ENCODE measurements around the gene LRRC8E.
"Not testable (repeated sequence)": the region's sequence is repeated elsewhere in the genome, so short reads cannot be mapped to it uniquely, and the experiment has no call there.

The LRRC8E gene

GRCh38 chr19:7910321-7911161 is 22.2 kb downstream of the LRRC8E start:
- no peak for DNase-seq

GRCh38 chr19:7911508-7912143 is 23.3 kb downstream of the LRRC8E start:
- DNase-seq: no peak

GRCh38 chr19:7912144-7912696 is 23.9 kb downstream of the LRRC8E start:
- DNase-seq: no peak

DNA sequence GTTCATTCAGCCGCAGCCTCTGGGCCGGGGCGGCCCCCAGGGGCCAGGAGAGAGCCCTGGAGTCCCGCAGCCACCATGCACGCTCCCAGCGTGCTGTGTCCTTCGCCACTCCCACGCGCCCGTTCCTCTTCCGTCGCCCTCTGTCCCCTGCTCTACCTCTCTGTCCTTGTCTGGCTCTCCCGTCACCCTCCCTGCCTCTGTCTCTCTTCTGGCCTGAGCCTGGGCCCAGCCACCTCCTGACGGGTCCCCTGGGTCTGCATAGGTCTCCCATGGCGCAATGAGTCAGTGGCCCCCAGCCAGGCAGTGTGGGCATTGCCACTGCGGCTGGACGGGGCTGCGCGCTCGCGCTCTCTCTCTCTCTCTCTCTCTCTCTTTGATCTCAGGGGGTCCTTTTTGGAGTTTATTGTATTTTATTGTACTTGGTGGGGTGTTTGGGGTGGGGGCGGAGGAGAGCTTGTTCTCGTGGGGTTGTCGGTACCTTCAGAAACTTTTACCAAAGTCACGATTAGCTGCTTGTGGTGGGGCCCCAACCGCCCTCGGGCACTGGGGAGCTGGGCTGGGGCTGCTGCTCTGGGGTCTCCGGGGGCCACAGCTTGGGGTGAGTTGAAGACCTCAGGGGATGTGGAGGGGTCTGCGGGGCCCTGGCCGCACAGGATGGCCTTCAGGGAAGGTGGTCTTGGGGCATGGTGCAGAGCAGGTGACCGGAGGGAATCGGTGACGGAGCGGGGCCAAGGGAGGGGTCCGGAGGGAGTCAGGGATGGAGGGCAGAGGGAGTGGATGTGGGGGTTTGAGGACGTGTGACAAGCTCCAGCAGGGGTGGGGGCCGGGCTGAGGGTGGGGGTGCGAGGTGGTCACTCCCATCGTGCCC is 24.6 kb downstream of the LRRC8E start:
- DNase-seq: no peak

GRCh38 chr19:7913652-7914051 is 25.3 kb downstream of the LRRC8E start:
- no peak for DNase-seq

- DNase-seq: no peak
These were observed 25.8 kb downstream of the LRRC8E start for GRCh38 chr19:7914099-7914498.

- no peak for DNase-seq
These were observed 26.3 kb downstream of the LRRC8E start, which contains the start of gene TGFBR3L for GRCh38 chr19:7914598-7915045. TGFBR3L (plus strand) TSS chr19:7914830.

- no peak for DNase-seq
These were observed 27.2 kb downstream of the LRRC8E start for GRCh38 chr19:7915250-7916102.

- DNase-seq: peak; percentile 57
These were observed 28.0 kb downstream of the LRRC8E start for GRCh38 chr19:7916103-7916954.

GRCh38 chr19:7916955-7917266 is 28.6 kb downstream of the LRRC8E start:
- DNase-seq: no peak

GRCh38 chr19:7917267-7918061 is 29.2 kb downstream of the LRRC8E start:
- peak; percentile 83 for DNase-seq

- not testable (repeated sequence) for DNase-seq
These were observed 29.8 kb downstream of the LRRC8E start for GRCh38 chr19:7918062-7918614.

- DNase-seq: no peak
These were observed 30.5 kb downstream of the LRRC8E start for GRCh38 chr19:7918615-7919421.

GRCh38 chr19:7919610-7920518 is 31.6 kb downstream of the LRRC8E start, which contains the start of gene SNAPC2:
SNAPC2 (plus strand) TSS chr19:7920338; CDS start chr19:7920367, 29 bp downstream.
- peak; percentile 97 for DNase-seq

DNA sequence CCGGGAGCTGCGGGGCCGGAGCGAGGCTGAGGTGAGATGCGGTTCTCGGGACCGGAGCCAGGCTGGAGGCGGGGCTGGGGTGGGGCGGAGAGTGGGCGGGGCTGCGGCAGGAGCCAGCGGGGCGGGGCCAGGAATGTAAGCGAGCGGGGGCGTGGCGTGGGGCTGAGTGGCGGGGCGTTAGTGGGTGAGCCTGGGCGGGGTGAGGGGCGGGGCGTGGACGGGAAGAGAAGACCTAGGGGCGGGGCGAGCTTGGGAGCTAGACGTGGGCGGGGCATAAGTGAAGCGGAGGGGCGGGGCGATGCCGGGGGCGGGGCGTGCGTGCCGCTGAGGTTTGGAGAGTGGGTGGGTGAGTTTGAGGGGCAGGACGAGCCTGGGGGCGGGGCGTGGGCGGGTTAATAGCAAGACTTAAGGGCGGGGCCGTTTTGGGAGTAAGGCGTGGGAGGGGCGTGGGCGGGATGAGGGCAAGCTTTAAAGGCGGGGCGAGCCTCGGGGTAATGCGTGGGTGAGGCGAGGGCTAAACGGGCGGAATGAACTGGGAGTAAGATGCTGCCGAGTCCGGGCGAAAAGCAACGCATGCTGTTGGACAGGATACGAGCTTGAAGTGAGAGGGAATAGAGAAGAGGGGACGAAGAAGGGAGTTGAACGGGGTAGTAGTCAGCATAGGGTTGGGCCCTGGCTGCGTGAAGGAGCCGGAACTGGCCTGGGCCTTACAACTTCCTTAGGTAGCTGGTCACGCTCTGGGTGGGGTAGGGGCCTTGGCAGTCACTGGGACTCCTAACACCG is 32.4 kb downstream of the LRRC8E start:
- DNase-seq: peak; percentile 100

DNA sequence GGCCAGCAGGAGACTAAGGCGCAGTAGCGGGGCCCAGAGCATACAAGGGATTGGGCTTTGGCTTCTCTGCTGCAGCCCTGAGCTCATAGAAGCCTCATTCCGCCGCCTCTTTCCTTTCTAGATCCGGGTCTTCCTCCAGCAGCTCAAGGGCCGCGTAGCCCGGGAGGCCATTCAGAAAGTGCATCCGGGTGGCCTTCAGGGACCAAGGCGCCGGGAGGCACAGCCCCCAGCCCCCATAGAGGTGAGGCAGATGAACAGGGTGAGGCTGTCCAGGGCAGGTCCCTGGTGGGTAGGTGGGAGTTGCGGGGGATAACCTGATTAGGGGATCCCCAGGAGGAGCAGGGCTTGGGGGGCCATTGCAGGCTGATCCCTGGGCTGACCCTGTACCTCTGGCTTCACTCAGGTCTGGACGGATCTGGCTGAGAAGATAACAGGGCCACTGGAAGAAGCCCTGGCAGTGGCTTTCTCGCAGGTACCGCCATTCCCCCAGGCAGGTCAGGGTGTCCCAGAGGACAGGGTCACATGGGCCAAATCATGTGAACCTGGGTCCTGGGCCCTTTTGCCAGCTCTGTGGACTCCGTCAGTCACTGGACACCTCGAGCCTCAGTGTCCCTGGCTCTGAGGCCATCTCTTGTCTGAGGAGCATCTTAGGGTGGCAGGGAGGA is 33.1 kb downstream of the LRRC8E start:
- DNase-seq: no peak
